Liver (tissue), 9 donors: Measurements from ENCODE around the gene WDR7. TPM values are rescaled to one million over a fixed set of nuclear protein-coding genes. Genes with fewer than 3 reads are reported as not detected.

Source experiments
- DNase-seq: peaks from one replicate; pipeline ENCODE4 v3.0.0-alpha.2; 2017; ENCODE audit warnings: low spot score
- H3K27ac ChIP-seq, 2 donors: one replicate each; pipeline ENCODE4 v1.7.0; 2013; ENCODE audit warnings: inconsistent platforms in 2 of 2, low read length in 2 of 2, control low read depth in 1 of 2, low read depth in 1 of 2, mild to moderate bottlenecking in 1 of 2
- H3K27me3 ChIP-seq, 4 donors: one replicate each; pipeline versions ENCODE4 v1.6.1 to v1.7.0; 2013; ENCODE audit warnings: low read length in 3 of 4, inconsistent platforms in 1 of 4, mild to moderate bottlenecking in 1 of 4, moderate library complexity in 1 of 4; ENCODE audit not compliant: control insufficient read depth in 4 of 4, insufficient read depth in 4 of 4
- H3K36me3 ChIP-seq, 4 donors: one replicate each; pipeline versions ENCODE4 v1.6.1 to v1.7.0; 2013; ENCODE audit warnings: low read length in 3 of 4, mild to moderate bottlenecking in 3 of 4, low read depth in 1 of 4, moderate library complexity in 1 of 4; ENCODE audit not compliant: control insufficient read depth in 4 of 4, insufficient read depth in 3 of 4
- H3K4me1 ChIP-seq, 4 donors: one replicate each; pipeline versions ENCODE4 v1.6.1 to v1.7.0; 2013; ENCODE audit warnings: low read length in 3 of 4, mild to moderate bottlenecking in 3 of 4, moderate library complexity in 1 of 4; ENCODE audit not compliant: control insufficient read depth in 4 of 4, insufficient read depth in 4 of 4
- H3K4me3 ChIP-seq, 3 donors: one replicate each; pipeline versions ENCODE4 v1.6.1 to v1.7.0; 2013; ENCODE audit warnings: low read length in 3 of 3, control low read depth in 1 of 3, low read depth in 1 of 3, mild to moderate bottlenecking in 1 of 3
- H3K9ac ChIP-seq, 2 donors: one replicate each; pipeline ENCODE4 v1.7.0; 2013; ENCODE audit warnings: low read length in 2 of 2, mild to moderate bottlenecking in 2 of 2, moderate library complexity in 2 of 2, control low read depth in 1 of 2, low read depth in 1 of 2
- H3K9me3 ChIP-seq, 4 donors: one replicate each; pipeline versions ENCODE4 v1.6.1 to v1.7.0; 2013; ENCODE audit warnings: low read length in 3 of 4; ENCODE audit not compliant: control insufficient read depth in 4 of 4
- ATF3 ChIP-seq: IDR thresholded peaks from 2 replicates; pipeline ENCODE4 v1.6.1; 2016; ENCODE audit warnings: antibody characterized with exemption
- CTCF ChIP-seq: fragments of 150-350 bp; IDR thresholded peaks from 2 replicates; pipeline ENCODE4 v1.5.1; 2017; ENCODE audit warnings: improper control_type of control experiment, low read depth, low read length; ENCODE audit not compliant: missing input control
- EGR1 ChIP-seq, 2 donors: IDR thresholded peaks; 2 replicates each; pipeline ENCODE4 v1.6.1; 2016 to 2018; ENCODE audit warnings: antibody characterized with exemption in 2 of 2, low read depth in 2 of 2
- FOXA1 ChIP-seq: IDR thresholded peaks from 2 replicates; pipeline ENCODE4 v1.6.1; 2016; ENCODE audit warnings: antibody characterized with exemption
- FOXA2 ChIP-seq: IDR thresholded peaks from 2 replicates; pipeline ENCODE4 v1.6.1; 2016; ENCODE audit warnings: antibody characterized with exemption
- GABPA ChIP-seq, 2 donors: IDR thresholded peaks in 1 of 2; conservative IDR thresholded peaks in 1 of 2; 2 replicates each; pipeline ENCODE4 v1.6.1; 2016; ENCODE audit warnings: antibody characterized with exemption in 2 of 2, mild to moderate bottlenecking in 1 of 2, moderate library complexity in 1 of 2
- JUND ChIP-seq, 2 donors: IDR thresholded peaks; 2 replicates each; pipeline ENCODE4 v1.6.1; 2016; ENCODE audit warnings: antibody characterized with exemption in 2 of 2
- NR2F2 ChIP-seq: IDR thresholded peaks from 2 replicates; pipeline ENCODE4 v1.6.1; 2016; ENCODE audit warnings: antibody characterized with exemption
- RAD21 ChIP-seq, 2 donors: IDR thresholded peaks; 2 replicates each; pipeline ENCODE4 v1.6.1; 2016; ENCODE audit warnings: antibody characterized with exemption in 2 of 2, mild to moderate bottlenecking in 2 of 2
- REST ChIP-seq: IDR thresholded peaks from 2 replicates; pipeline ENCODE4 v1.6.1; 2016; ENCODE audit warnings: antibody characterized with exemption, mild to moderate bottlenecking
- RXRA ChIP-seq, 2 donors: IDR thresholded peaks; 2 replicates each; pipeline ENCODE4 v1.6.1; 2017 to 2018; ENCODE audit warnings: antibody characterized with exemption in 2 of 2, mild to moderate bottlenecking in 1 of 2
- TAF1 ChIP-seq: conservative IDR thresholded peaks from 2 replicates; pipeline ENCODE4 v1.6.1; 2016; ENCODE audit warnings: antibody characterized with exemption, mild to moderate bottlenecking
- YY1 ChIP-seq: IDR thresholded peaks from 2 replicates; pipeline ENCODE4 v1.6.1; 2016; ENCODE audit warnings: antibody characterized with exemption, mild to moderate bottlenecking
- ZBTB33 ChIP-seq: IDR thresholded peaks from 2 replicates; pipeline ENCODE4 v1.6.1; 2016; ENCODE audit warnings: antibody characterized with exemption
- WGBS: extraction: QIAGEN DNeasy Blood & Tissue Kit; methylation state at CpG from one replicate; pipeline ENCODE4 v1.1.7; 2013; 5-methylcytosine and 5-hydroxymethylcytosine counted together
- polyA plus RNA-seq, 2 donors: library from polyadenylated mRNA; stranded (reverse) in 1 of 2; unstranded in 1 of 2; fragments of 200-250 nt in 1 of 2; fragments of >200 nt in 1 of 2; fragmentation: Nextera tagmentation in 1 of 2; extraction: Ambion mirVana in 1 of 2; gene quantifications; one replicate each; pipeline versions ENCODE4 v1.2.1 to v1.2.3, GENCODE V29; 2013 to 2015
- total RNA-seq, 2 donors: library from RNA; depleted of rRNA; stranded (reverse); fragments of >200 nt; gene quantifications; one replicate each; pipeline ENCODE4 v1.2.3, GENCODE V29; 2014
- donor health status: healthy.
- donor health status: healthy.
- donor health status: healthy.
- donor health status: healthy.
- donor health status: healthy.

The WDR7 gene
- total and polyA plus RNA-seq, 4 donors, result 4.5 to 26.6 (median 13.2) TPM

- TF ChIP-seq NR2F2 (no peak), YY1 (no peak), GABPA (IDR thresholded peaks at IDR 0.05 in 1 of 2, conservative IDR thresholded peaks at IDR 0.05 in 1 of 2) (no peak), RXRA (IDR thresholded peaks at IDR 0.05) (no peak), JUND (IDR thresholded peaks at IDR 0.05) (no peak), FOXA2 (no peak), REST (no peak), TAF1 (no peak), ATF3 (no peak), ZBTB33 (no peak)
- Histone ChIP-seq H3K36me3 (peaks cover 0 to 4% (median under 1%) of the 10 kb centered on the region in 4 donors), H3K9ac (no peak overlapping the region), H3K9me3 (no peaks in the 10 kb centered on the region), H3K27ac (no peak overlapping the region), H3K4me3 (no peak overlapping the region), H3K4me1 (no peaks in the 10 kb centered on the region), H3K27me3 (no peaks in the 10 kb centered on the region)
- no peak for DNase-seq
- WGBS, result 95% methylated on average over 5 of the region's 5 CpGs
Observed at GRCh38 chr18:56812674-56813073, 161.5 kb downstream of the WDR7 start.

- Histone ChIP-seq H3K27ac (no peak overlapping the region), H3K27me3 (no peaks in the 10 kb centered on the region), H3K9me3 (no peaks in the 10 kb centered on the region), H3K9ac (no peak overlapping the region), H3K4me1 (no peaks in the 10 kb centered on the region), H3K36me3 (peaks cover 0 to 4% (median 0%) of the 10 kb centered on the region in 4 donors), H3K4me3 (no peak overlapping the region)
- 91% methylated on average over 7 of the region's 7 CpGs for WGBS
- TF ChIP-seq EGR1 (IDR thresholded peaks at IDR 0.05; ENCODE audit: low read depth in 2 of 2) (no peak), CTCF (no peak), RAD21 (IDR thresholded peaks at IDR 0.05) (no peak), FOXA2 (no peak), RXRA (IDR thresholded peaks at IDR 0.05) (no peak), REST (no peak), FOXA1 (no peak), GABPA (IDR thresholded peaks at IDR 0.05 in 1 of 2, conservative IDR thresholded peaks at IDR 0.05 in 1 of 2) (no peak)
- DNase-seq, result no peak
Observed at GRCh38 chr18:56815926-56816325, 164.8 kb downstream of the WDR7 start.
